ENCODE results near the gene TRAPPC14.

DNA sequence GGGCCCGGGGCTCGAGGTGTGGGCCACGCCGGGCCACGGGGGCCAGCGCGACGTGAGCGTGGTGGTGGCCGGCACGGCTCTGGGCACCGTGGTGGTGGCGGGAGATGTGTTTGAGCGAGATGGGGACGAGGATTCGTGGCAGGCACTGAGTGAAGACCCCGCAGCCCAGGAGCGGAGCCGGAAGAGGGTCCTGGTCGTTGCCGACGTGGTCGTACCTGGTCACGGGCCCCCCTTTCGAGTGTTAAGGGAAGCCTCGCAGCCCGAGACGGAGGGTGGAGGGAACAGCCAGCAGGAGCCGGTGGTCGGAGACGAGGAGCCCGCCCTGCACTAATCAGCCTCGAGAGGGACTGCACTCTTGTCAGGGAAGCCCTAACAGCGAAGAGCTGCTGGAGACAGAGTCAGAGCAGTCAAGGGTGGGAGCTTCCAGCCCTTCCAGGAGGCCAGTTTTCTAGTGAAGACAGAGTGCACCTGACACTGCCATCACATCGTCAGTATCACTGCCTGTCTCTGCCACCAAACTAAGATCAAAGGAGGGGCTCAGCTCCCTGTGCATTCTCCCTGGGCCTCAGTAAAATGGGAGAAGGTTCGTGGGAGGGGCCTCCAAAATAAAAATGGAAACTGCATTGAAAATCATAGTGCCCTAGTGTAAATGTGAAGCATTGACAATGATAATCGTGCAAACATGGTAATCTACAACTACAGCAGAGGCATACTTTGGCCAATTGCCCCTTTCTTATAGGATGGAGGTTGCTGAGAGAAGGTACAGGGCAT, 30.5 kb downstream of the TRAPPC14 start:
- no peak for TF ChIP-seq POLR2A (IDR thresholded peaks at IDR 0.05)
- TF ChIP-seq, protein P1, sequence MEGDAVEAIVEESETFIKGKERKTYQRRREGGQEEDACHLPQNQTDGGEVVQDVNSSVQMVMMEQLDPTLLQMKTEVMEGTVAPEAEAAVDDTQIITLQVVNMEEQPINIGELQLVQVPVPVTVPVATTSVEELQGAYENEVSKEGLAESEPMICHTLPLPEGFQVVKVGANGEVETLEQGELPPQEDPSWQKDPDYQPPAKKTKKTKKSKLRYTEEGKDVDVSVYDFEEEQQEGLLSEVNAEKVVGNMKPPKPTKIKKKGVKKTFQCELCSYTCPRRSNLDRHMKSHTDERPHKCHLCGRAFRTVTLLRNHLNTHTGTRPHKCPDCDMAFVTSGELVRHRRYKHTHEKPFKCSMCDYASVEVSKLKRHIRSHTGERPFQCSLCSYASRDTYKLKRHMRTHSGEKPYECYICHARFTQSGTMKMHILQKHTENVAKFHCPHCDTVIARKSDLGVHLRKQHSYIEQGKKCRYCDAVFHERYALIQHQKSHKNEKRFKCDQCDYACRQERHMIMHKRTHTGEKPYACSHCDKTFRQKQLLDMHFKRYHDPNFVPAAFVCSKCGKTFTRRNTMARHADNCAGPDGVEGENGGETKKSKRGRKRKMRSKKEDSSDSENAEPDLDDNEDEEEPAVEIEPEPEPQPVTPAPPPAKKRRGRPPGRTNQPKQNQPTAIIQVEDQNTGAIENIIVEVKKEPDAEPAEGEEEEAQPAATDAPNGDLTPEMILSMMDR (IDR thresholded peaks at IDR 0.05) = no peak

Data from breast epithelium (tissue), 3 donors.